SHP77 treated with DMSO at 0.1 percent for 48 hours (cell line): Measurements from ENCODE around the gene USP13.
A peak's percentile ranks its signal among the peaks of the same experiment; 100 is the strongest.
"Not testable (repeated sequence)": the region's sequence is repeated elsewhere in the genome, so short reads cannot be mapped to it uniquely, and the experiment has no call there.

Experiments
- DNase-seq: peaks from one replicate; lab custom pipeline; 2025; lab: John Stamatoyannopoulos, UW

Gene USP13

DNA sequence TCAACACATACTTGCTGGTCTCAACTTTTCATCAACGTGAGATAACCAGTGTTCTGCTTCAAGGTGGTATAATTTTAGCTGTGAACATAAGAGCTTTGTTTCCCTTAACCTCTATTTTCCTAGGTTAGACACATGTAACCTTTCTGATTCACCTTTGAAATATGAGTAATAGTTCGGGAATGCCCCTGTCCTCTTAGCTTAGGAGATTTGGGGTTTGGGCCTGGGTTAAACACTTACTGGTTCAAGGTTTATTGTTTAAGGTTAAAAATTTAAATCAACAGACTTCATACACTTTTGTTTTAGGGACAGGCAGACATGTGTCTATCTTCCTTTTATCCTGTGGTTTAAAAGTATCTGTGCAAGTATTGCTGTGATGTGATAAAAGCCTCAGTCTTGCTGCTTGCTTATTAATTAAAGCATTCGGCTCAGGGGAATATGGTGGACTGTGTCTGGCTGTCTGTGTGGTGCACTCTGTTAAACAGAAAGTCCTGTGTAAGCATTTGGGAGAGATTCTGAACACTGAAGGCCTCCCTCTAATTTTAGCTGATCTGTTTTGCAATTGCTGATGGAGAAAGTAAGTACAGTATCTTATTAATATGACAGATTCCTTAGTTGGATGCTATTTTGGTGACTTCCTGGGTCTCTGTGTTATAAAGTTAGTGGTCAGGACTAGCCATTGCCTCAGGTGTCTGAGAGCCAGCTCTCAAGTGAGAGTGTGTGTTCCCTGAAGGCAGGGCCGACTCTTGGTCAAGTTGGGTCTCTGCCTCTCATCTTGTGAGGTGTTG, 81.8 kb downstream of the USP13 start:
- no peak for DNase-seq

DNA sequence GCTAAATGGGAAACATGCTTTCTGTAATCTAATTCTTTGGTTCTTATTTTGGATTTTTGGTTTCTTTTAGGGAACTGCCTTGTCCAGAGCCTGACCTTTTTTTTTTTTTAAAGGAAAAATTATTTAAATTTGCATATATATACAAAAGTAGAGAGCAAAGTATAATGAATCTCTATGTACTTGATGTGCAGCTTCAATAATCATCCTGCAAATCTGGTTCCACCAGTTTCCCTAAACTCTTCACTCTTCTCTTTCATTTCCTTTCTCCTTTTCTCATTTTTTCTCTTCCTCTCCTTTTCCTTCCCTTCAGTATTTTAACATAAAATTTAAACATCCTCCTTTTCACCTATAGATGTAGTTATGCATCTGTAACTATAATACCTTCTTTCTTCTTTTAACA, 82.5 kb downstream of the USP13 start:
- no peak for DNase-seq

DNA sequence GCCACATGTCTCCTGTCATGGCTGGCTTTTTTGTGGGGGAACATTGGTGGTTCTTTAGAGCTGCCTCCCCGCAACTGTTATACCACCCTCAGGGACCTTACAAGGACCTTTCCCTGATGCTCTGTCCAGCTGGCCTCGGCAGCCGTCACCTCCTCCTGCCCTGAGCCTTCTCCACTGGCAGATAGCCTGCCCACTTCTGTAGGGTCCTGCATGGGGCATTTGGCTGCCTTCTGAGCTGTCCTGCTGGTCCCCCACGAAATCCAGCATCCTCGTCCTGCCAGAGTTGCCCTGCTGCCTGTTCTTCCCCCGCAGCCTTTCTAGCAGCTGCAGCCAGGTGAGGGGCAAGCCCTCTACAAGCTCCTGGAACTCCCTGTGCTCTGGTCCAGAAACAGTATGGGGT, 86.2 kb downstream of the USP13 start:
- no peak for DNase-seq

DNA sequence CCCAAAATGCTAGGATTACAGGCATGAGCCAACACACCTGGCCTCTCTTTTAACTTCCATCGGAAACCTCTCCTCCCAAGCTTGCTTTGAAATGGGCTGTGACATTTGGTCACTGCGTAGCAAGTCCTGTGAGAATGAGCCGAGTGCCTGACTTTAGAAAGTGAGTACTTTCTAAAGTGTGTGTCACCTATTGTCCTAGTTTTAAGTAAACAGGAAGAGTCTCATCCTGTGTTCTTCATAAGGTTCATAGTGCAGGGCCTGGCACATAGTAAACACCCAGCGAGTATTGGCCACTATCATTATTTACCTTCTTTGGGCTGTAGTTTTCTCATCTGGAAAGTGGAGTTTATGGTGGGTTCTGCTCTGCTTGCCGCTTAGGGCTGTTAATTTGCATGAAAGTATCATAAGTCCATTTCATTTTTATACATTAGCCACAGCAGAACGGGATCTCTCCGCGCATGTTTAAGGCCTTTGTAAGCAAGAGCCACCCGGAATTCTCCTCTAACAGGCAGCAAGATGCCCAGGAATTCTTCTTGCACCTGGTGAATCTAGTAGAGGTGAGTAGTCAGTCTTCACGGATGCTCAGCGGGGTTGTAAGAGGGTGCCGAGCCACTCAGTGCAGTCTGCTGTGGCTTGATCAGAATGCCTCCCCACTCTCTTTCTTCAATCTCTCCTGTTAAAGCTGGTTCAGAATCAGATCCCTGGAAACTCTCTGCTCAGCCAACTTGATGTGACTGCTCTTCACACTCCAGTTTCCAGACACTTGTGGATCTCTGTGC, 87.2 kb downstream of the USP13 start:
- no peak for DNase-seq

DNA sequence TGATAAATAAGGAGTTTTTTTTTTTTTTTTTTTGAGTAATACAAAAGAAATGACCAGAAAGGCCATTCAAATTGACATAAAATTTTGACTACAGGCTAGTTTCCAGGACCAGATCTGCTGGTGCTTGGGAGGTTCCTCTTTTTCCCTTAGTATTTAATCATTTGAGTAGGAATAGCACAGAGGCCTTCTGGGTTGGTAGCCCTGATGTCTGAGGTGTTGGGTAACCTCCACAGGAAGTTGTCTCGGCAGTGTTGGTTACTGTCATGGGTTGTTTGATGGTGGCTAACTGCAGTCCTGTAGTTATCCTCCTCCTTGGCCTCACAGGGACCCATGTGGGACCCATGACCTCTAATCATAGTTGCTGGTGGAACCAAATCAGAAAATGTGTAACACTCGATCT, 91.1 kb downstream of the USP13 start:
- DNase-seq: no peak

DNA sequence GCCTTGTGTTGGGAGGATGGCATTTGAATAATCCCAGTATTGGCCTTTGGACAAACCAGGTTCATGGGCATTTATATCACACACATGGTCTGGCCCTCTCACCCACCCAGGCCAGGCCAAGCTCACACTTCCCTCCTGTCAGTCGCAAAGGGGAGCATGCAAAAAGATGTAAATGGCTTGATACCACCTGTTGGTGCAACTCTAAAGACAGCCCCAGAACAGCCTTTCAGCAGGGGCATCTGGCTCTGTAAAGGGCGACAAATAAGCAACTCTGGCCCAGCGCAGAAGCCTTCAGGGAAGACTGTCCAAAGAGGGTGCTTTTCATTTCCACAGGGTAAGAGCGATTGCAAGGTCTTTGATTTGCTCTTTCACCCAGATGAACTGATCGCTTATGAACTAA, 91.8 kb downstream of the USP13 start:
- DNase-seq: no peak

DNA sequence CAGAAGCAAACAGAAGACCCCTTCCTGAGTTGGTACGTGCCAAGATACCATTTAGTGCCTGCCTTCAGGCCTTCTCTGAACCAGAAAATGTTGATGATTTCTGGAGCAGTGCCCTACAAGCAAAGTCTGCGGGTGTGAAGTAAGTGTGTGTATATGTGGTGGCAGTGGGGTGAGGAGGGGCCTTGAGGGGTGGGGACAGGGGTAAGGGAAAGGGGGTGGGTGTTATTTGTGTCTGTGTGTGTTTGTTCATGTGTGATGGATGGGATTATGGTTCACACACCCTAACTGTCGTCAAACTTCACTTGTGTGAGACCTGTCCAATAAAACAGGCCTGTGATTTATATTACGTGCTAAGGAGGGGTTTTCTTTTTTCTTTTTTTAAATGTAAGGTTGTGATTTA, 92.2 kb downstream of the USP13 start:
- no peak for DNase-seq

DNA sequence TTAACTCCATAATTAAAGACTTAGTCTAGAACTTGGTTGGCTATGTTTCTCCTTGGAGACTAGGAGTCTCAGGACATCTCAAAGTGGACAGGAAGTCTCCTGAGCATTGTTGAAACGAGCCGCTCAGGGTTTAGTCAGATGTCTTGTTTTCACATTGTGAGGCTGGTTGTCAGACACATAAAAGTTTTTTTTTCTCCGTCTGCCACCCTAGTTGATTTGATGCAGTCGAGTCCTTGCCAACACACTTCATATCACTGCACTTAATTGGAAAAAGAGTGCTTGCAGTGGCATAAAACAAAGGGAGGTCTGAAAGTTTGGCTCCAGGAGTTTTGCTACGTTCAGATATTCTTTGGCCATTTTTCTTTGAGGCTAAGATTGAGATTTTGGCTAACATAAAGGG, 92.9 kb downstream of the USP13 start:
- DNase-seq: no peak

DNA sequence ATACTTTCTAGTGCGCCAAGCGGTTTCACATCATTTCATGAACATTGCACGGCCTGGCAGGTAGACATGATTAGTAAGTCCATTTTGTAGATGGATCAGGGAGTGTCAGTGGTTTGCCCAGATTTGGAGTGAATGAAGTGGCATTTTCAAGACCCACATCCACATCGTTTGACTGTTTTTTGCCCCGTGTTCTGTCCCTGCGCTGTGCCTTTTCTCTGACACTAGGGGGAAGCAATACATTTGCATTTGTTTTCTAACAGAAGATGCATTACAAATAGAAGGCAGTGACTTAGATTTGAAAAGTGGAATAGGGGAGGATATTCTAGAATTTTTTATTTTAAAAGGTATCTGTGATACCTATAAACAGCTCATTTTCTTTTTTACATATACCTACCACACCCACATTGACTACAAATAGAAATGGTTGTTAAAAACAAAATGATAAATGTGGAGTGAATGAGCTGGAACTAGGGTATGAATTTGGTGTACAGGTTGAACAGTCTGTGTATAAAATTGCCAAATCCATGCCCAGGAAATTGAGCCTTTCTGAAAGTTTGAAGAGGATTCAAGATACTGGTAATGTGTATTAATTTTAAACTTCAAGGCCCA, 98.0 kb downstream of the USP13 start:
- DNase-seq: no peak

DNA sequence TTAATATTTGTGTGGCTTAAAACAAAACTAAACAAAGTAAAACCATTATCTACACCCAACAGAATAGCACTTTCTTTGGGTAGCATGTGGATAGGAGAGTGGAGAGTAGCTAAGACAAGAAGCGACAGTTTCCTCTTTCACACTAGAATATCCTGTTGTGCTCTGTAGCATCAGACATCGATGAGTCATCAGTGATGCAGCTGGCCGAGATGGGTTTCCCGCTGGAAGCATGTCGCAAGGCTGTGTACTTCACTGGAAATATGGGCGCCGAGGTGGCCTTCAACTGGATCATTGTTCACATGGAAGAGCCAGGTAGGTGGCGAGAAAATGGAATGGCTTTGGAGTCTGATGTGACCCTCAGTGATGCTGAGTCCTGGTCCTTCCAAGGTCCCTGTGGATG, 108.1 kb downstream of the USP13 start:
- DNase-seq: peak; percentile 0

DNA sequence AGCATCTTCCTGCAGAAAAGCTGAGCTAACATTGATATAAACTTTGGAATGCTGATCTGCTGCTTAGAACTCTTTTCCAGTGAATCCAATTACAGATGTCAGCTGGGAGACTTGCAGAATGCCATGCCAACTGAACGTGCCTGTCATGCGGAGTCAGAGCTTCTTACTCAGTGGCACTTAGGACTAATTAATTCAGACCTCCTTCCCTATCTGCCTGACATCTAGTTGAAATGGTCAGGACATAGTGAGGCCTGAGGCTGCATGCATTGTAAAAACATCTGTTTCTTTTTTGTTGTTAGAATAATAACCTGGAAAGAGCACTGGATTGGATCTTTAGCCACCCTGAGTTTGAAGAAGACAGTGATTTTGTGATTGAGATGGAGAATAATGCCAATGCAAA, 112.6 kb downstream of the USP13 start:
- DNase-seq: no peak

DNA sequence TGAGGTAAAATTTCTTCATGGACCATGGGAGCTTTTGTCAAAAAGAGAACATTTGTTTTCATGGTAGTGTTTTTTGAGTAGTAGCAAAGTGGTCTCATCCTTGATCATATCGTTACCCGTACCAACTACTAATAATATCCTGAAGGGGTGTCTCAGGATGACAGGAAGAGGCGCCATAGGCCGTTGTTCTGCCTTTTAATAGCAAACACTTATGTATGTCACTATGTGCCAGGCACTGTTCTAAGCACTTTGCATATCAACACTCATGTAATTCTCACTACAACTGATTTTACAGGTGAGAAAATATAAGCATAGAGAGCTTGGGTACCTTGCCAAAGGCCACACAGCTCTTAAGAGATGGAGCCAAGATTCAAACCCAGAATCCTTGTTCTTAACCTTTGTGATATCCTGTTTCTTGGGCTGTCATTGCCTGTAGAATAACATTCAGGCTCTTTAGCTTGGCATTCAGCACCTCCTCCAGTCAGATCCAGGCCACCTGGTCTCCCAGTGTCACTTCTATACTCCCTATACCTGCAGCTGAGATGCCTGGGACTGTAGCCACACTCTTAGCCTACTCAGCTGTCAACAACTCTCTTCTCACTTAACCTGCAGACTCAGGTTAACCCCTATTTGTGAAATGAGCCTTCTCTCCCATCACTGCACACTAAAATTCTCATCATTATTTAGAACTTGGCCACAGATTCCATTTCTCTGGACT, 113.7 kb downstream of the USP13 start:
- DNase-seq: no peak

DNA sequence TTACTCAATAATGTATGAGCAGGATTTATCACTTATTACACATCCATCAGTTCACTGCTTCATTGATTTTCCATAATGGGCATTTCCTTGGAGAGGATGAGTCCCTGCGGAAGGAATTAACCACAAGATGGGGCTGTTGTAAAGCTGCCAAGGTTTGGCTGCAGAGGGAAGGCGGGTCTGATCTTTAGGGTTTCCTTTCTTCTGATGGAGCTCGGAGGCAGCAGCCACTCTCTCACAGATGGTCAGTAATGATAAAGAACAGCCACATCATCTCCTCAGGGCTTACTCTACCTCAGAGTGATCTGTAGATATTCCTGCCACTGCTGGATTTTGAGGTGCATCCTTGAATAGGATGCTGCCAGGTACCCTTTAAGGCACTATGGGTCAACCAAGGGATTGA, 115.2 kb downstream of the USP13 start:
- DNase-seq: peak; percentile 29

DNA sequence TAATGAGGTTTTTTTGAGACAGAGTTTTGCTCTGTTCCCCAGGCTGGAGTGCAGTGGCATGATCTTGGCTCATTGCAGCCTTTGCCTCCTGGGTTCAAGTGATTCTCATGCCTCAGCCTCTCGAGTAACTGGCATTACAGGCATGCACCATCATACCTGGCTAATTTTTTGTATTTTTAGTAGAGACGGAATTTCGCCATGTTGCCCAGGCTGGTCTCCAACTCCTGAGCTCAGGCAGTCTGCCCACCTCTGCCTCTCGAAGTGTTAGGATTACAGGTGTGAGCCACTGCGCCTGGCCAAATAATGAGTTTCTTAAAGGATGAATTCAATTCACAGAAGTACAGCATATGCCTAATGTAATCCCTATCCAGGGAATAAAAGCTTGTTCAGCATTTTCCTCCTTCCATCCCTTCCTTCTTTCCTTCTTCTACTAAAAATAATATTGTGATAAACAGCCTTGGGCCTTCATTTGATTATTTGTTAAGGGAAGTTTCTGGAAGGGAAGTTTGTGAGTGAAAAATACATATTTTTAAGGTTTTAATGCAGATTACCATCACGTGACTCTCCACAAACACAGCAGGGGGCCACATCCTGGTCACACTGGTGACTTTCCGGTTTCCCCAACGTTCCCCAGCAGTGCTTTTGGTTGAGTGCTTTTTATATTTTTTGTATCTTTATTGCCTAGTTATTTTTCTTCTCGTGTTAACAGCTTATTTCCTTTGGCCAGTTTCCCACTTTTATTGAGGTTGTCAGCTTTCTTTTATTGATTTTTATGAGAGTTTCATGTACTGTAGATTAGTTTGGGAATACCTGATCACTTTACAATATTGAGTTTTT, 116.8 kb downstream of the USP13 start:
- no peak for DNase-seq

DNA sequence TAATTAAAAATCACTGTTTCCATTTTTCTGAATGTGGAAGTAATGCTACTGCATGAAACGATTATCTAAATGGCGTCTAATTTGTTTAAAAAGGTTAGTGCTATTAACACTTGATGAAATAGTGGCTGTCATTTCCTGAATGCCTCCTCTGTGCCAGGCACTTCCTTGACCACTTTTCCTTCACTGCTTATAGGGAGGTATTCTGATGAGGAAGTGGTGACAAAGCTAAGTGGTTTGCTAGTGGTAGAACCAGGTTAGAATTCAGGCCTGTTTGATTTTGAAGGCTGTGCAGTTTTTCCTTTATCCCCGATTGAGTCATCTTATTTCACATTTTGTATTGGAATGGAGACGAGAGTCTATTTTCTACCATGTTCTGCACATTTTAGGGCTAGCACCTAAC, 119.0 kb downstream of the USP13 start:
- no peak for DNase-seq

DNA sequence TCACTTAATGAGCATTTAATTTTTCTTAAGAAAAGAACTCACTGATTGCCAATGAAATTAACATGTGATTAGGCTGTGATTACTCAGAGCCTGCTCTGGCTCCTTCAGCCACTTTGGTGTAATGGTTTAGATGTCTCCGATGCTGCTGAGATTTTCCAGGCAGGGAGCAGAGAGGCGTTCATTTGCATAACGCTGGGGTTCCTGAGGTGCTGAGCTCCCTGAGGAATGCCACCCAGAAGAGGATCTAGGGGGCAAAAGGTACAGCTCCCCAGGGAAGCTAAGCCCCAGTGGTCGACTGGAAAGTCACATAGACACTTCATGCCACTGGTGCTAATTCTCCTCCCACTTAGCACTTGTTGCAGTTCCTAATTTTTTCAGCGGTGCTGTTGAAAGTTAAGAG, 119.5 kb downstream of the USP13 start:
- no peak for DNase-seq

DNA sequence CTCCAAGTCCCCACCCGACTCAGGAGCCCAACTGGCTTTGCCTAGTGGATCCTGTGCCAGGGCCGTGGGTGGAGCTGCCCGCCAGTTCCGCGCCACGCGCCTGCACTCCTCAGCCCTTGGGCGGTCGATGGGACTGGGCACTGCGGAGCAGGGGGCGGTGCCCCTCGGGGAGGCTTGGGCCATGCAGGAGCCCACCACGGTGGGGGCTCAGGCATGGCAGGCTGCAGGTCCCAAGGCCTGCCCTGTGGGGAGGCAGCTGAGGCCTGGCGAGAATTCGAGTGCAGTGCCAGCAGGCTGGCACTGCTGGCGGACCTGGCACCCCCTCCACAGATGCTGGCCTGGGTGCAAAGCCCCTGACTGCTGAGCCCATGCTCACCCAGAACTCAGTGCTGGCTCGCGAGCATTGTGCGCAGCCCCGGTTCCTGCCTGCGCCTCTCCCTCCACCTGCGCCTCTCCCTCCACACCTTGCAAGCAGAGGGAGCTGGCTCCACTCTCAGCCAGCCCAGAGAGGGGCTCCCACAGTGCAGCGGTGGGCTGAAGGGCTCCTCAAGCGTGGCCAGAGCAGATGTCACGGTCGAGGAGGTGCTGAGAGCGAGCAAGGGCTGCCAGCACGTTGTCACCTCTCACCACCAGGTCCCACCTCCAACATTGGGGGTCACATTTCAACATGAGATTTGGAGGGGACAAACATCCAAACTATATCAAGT, 122.7 kb downstream of the USP13 start:
- DNase-seq: no peak

DNA sequence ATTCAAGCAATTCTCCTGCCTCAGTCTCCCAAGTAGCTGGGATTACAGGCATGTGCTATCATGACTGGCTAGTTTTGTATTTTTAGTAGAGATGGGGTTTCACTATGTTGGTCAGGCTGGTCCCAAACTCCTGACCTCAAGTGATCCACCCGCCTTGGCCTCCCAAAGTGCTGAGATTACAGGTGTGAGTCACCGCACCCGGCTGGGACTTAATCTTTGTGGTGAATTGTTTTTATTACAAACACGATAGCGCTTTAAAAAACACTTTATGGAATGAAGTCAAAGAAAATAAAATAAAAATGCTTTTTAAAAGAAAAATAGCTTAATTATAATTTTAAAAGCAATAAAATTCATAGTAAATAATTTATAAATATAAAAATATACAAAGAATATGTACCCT, 130.0 kb downstream of the USP13 start:
- not testable (repeated sequence) for DNase-seq

DNA sequence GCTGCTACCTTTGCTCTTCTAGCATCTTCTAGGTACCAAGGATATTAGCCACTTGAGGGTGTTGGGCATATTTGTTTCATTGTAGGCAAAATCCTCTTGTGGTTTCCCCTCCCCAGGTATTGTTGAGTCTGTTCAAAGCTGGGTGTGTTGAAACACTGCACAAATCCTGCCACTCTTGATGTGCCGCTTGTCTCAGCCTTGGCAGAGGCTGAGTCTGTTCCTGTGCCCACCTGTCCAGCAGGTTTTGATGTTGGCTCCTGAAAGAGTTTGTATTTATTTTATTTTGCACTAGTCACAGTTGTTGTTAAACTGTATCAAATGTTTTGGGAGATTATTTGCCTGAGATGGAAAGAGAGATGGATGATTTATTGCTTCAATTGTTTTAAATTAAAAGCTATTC, 136.2 kb downstream of the USP13 start:
- no peak for DNase-seq

DNA sequence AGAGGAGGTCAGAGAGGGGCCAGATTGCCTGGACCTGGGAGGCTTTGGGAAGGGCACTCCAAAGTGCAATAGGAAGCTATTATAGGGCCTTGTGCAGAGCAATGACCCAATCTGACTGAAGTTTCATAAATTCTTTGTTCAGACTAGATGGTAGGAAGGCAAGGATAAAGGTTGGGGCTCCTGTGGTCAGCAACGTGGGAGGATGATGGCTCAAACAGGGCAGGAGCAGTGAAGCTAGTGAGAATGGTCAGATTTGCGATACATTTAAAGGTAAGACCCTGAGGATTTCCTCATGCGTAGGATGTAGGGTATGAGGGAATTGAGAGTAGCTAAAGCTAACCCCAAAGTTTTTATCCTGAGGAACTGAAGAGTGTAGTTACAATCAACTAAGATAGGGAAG, 139.0 kb downstream of the USP13 start:
- DNase-seq: no peak

DNA sequence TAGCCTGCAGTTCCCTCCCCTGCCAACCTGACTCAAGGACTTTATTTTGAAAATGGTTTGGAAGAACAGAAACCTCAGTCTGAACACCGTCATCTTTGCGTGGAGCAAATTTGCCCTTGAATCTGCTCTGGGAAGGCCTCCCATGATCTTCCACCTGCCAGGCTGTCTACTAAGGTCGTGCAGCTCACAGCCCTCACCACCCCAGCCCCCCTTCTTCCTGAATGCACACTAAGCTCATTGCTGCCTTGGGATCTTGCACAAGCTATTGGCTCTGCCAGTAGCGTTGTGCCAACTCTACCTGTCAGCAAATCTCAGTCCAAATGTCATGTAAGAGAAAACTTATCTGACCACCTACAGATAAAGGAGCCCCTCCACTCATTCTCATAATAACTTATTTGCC, 141.5 kb downstream of the USP13 start:
- DNase-seq: no peak
